Endodermal cell (in vitro differentiated cells): ENCODE measurements around the gene PDGFA. TPM values are rescaled to one million over a fixed set of nuclear protein-coding genes. Genes with fewer than 3 reads are reported as not detected.
"Not testable (repeated sequence)": the region's sequence is repeated elsewhere in the genome, so short reads cannot be mapped to it uniquely, and the experiment has no call there.

Source experiments
- DNase-seq: peaks from one replicate; pipeline ENCODE4 v3.0.0-alpha.2; 2017
- H3K27ac ChIP-seq: 2 replicates; pipeline ENCODE4 v1.5.1; 2013; ENCODE audit warnings: mild to moderate bottlenecking, low read depth, low read length, moderate library complexity
- H3K27me3 ChIP-seq: 2 replicates; pipeline ENCODE4 v1.6.1; 2013; ENCODE audit warnings: mild to moderate bottlenecking, low read length, moderate library complexity; ENCODE audit not compliant: insufficient read depth, control insufficient read depth, poor library complexity, severe bottlenecking
- H3K36me3 ChIP-seq: 2 replicates; pipeline ENCODE4 v1.7.0; 2013; ENCODE audit warnings: mild to moderate bottlenecking, low read length, moderate library complexity; ENCODE audit not compliant: control insufficient read depth, insufficient read depth
- H3K4me1 ChIP-seq: one replicate; pipeline ENCODE4 v1.7.0; 2013; ENCODE audit warnings: low read length; ENCODE audit not compliant: control insufficient read depth, insufficient read depth
- H3K4me3 ChIP-seq: 2 replicates; pipeline ENCODE4 v1.5.1; 2013; ENCODE audit warnings: mild to moderate bottlenecking, low read length, moderate library complexity
- H3K9ac ChIP-seq: 2 replicates; pipeline ENCODE4 v1.6.1; 2013; ENCODE audit warnings: mild to moderate bottlenecking, low read length, moderate library complexity; ENCODE audit not compliant: poor library complexity, severe bottlenecking; ENCODE audit errors: extremely low read depth
- H3K9me3 ChIP-seq: 2 replicates; pipeline ENCODE4 v1.6.1; 2013; ENCODE audit warnings: mild to moderate bottlenecking, low read length, moderate library complexity; ENCODE audit not compliant: control insufficient read depth
- H3K27ac Mint-ChIP-seq: 2 replicates; pipeline ENCODE4 v1.8.0; 2020; ENCODE audit warnings: mixed read lengths
- H3K27me3 Mint-ChIP-seq: 2 replicates; pipeline ENCODE4 v1.8.0; 2021; ENCODE audit warnings: mild to moderate bottlenecking, mixed read lengths; ENCODE audit not compliant: insufficient read depth
- H3K36me3 Mint-ChIP-seq: 2 replicates; pipeline ENCODE4 v1.8.0; 2020; ENCODE audit warnings: low read depth, mixed read lengths
- H3K4me1 Mint-ChIP-seq: 2 replicates; pipeline ENCODE4 v1.8.0; 2020; ENCODE audit warnings: mixed read lengths
- H3K4me3 Mint-ChIP-seq: 2 replicates; pipeline ENCODE4 v1.8.0; 2020; ENCODE audit warnings: mild to moderate bottlenecking, moderate library complexity, mixed read lengths
- H3K9me3 Mint-ChIP-seq: 2 replicates; pipeline ENCODE4 v1.8.0; 2020; ENCODE audit warnings: mild to moderate bottlenecking, mixed read lengths
- WGBS, 2 experiments: methylation state at CpG; one replicate each; pipeline versions ENCODE4 v1.1.5 to v1.1.7; 2013; ENCODE audit warnings: missing lambda C conversion rate in 2 of 2, mixed read lengths in 1 of 2; ENCODE audit not compliant: insufficient coverage in 1 of 2, insufficient read length in 1 of 2; 5-methylcytosine and 5-hydroxymethylcytosine counted together
- total RNA-seq, 2 donors: library from RNA; stranded (reverse); fragmentation: NEBNext Ultra II Directional in 1 of 2; extraction: Animal tissue kit (Norgen Biotek cat#: 25700) in 1 of 2; gene quantifications; 2 replicates in 1 of 2; 3 replicates in 1 of 2; pipeline ENCODE4 v1.2.1, GENCODE V29; 2021
- TF ChIP-seq, protein P1 (sequence below): fragments of 200-600 bp; sonication (generic); conservative IDR thresholded peaks from 2 replicates; pipeline ENCODE4 v1.5.0; 2021; ENCODE audit warnings: antibody characterized with exemption, mild to moderate bottlenecking

Gene PDGFA
- total RNA-seq, 2 donors from 2014 or later: 11.9 to 24.1 TPM

DNA sequence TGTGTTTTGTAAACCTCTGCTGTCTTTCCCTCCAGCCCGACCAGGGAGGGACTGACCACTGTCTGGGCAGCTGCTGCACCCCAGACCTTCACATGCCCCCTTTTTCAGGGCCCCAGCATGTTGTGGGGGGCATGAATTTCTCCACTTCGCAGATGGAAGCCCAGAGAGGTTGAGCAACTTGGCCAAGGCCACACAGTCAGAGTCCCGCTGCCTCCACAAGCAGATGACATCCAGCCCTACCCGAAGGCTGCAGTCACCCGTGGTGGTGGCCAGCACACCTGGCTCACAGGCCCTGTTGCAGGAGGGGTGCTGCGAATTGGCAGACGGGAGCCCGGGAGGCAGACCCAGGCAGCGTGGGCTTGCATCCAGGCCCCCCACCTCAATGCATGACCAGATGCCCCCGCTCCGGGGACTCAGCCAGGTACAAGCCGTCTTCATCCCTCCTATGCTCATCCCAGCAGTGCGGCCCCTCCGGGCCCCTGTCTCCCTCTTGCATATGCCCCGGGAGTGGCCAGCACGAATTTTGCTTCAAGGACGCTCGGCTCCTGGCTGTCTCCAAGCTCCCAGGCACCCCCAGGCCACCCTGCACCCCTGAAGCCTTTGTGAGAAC is 36.0 kb upstream of the PDGFA start:
- no peak overlapping the region for H3K4me3 ChIP-seq
- Mint-ChIP-seq H3K27me3 (no peaks in the 10 kb centered on the region), H3K9me3 (peaks cover 2% of the 10 kb centered on the region), H3K27ac (no peak overlapping the region), H3K4me1 (no peaks in the 10 kb centered on the region), H3K4me3 (no peak overlapping the region), H3K36me3 (peaks cover 1% of the 10 kb centered on the region)
- no peaks in the 10 kb centered on the region for H3K9me3 ChIP-seq
- no peak overlapping the region for H3K9ac ChIP-seq
- 91 to 98% methylated on average over 9 to 18 of the region's 18 CpGs for WGBS, 2 experiments
- TF ChIP-seq, protein P1, sequence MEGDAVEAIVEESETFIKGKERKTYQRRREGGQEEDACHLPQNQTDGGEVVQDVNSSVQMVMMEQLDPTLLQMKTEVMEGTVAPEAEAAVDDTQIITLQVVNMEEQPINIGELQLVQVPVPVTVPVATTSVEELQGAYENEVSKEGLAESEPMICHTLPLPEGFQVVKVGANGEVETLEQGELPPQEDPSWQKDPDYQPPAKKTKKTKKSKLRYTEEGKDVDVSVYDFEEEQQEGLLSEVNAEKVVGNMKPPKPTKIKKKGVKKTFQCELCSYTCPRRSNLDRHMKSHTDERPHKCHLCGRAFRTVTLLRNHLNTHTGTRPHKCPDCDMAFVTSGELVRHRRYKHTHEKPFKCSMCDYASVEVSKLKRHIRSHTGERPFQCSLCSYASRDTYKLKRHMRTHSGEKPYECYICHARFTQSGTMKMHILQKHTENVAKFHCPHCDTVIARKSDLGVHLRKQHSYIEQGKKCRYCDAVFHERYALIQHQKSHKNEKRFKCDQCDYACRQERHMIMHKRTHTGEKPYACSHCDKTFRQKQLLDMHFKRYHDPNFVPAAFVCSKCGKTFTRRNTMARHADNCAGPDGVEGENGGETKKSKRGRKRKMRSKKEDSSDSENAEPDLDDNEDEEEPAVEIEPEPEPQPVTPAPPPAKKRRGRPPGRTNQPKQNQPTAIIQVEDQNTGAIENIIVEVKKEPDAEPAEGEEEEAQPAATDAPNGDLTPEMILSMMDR: no peak
- no peak overlapping the region for H3K27ac ChIP-seq
- DNase-seq: no peak
- H3K27me3 ChIP-seq: no peaks in the 10 kb centered on the region
- H3K36me3 ChIP-seq: no peaks in the 10 kb centered on the region
- H3K4me1 ChIP-seq: no peaks in the 10 kb centered on the region

- Mint-ChIP-seq H3K9me3 (peaks cover 2% of the 10 kb centered on the region), H3K27ac (no peak overlapping the region), H3K27me3 (no peaks in the 10 kb centered on the region), H3K36me3 (peaks cover 6% of the 10 kb centered on the region), H3K4me1 (no peaks in the 10 kb centered on the region), H3K4me3 (no peak overlapping the region)
- H3K9me3 ChIP-seq: no peaks in the 10 kb centered on the region
- H3K27me3 ChIP-seq: no peaks in the 10 kb centered on the region
- H3K9ac ChIP-seq: no peak overlapping the region
- WGBS, 2 experiments: 93 to 97% methylated on average over 6 to 18 of the region's 18 CpGs
- no peak overlapping the region for H3K4me3 ChIP-seq
- no peaks in the 10 kb centered on the region for H3K4me1 ChIP-seq
- TF ChIP-seq, protein P1: no peak
- DNase-seq: no peak
- no peaks in the 10 kb centered on the region for H3K36me3 ChIP-seq
- no peak overlapping the region for H3K27ac ChIP-seq
Observed at GRCh38 chr7:553636-554111, 34.0 kb upstream of the PDGFA start.

DNA sequence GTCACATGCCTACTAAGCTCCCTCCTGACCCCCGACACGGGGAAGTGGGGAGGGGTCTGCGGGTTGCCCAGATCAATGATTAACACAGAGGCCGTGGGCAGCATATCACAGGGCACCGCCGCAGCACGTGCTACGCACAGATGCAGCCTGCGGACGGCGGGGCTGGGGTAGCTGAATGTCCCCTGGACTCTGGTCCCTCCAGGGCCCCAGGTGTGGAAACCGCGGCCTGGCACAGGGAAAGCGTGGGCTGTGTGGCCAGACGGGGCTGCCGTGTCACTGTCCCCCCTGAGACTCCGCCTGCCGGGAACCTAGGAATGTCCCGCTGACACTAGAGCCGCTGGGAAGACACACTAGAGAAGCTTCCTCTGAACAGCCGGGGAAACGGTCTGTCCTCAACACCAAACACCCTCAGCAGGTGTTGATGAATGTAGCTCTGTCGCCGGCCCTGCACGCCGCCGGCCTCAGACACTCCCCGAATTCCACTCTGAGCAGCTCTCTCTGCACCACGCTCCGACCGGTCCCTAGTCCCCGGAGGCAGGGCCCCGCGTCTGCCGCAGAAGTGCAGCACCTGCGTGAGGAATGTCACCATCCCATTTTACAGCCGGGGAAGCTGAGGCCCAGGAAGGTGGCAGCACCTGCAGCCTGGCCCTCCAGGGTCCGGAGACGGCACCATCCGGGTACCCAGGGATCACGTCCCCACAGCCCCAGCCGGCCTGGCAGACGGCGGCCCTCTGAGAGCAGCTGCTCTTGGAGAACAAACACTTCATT is 33.4 kb upstream of the PDGFA start:
- Histone ChIP-seq H3K27me3 (no peaks in the 10 kb centered on the region), H3K36me3 (no peaks in the 10 kb centered on the region), H3K9me3 (no peaks in the 10 kb centered on the region), H3K4me1 (no peaks in the 10 kb centered on the region), H3K9ac (no peak overlapping the region), H3K4me3 (no peak overlapping the region), H3K27ac (no peak overlapping the region)
- H3K36me3 Mint-ChIP-seq: peaks cover 6% of the 10 kb centered on the region
- no peaks in the 10 kb centered on the region for H3K27me3 Mint-ChIP-seq
- TF ChIP-seq, protein P1: no peak
- H3K9me3 Mint-ChIP-seq: peaks cover 2% of the 10 kb centered on the region
- no peak overlapping the region for H3K4me3 Mint-ChIP-seq
- 93% methylated on average over 33 to 44 of the region's 44 CpGs for WGBS, 2 experiments
- no peaks in the 10 kb centered on the region for H3K4me1 Mint-ChIP-seq
- no peak for DNase-seq
- H3K27ac Mint-ChIP-seq: no peak overlapping the region

GRCh38 chr7:552151-552867 is 32.7 kb upstream of the PDGFA start:
- H3K4me3 ChIP-seq, H3K27ac Mint-ChIP-seq, H3K9ac ChIP-seq, H3K4me1 Mint-ChIP-seq, H3K36me3 Mint-ChIP-seq, H3K27ac ChIP-seq, DNase-seq, H3K4me3 Mint-ChIP-seq, H3K36me3 ChIP-seq, H3K27me3 ChIP-seq, H3K4me1 ChIP-seq, H3K27me3 Mint-ChIP-seq, H3K9me3 ChIP-seq, H3K9me3 Mint-ChIP-seq: not testable (repeated sequence)
- 91 to 92% methylated on average over 9 to 31 of the region's 32 CpGs for WGBS, 2 experiments

DNA sequence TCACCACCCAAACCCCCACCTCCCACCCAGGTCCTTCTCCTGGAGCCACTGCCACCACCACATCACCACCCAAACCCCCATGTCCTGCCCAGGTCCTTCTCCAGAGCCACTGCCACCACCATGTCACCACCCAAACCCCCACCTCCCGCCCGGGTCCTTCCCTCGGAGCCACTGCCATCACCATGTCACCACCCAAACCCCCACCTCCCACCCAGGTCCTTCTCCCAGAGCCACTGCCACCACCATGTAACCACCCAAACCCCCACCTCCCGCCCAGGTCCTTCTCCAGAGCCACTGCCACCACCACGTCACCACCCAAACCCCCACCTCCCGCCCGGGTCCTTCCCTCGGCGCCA is 31.9 kb upstream of the PDGFA start:
- WGBS, 2 experiments: 93% methylated on average over 5 of the region's 9 CpGs; no CpG with 5 or more reads in 1 of the 2 experiments
- H3K36me3 Mint-ChIP-seq, H3K27ac ChIP-seq, H3K4me3 Mint-ChIP-seq, H3K27me3 ChIP-seq, H3K27me3 Mint-ChIP-seq, H3K9ac ChIP-seq, H3K9me3 ChIP-seq, H3K27ac Mint-ChIP-seq, DNase-seq, H3K4me1 ChIP-seq, H3K4me1 Mint-ChIP-seq, H3K9me3 Mint-ChIP-seq, H3K4me3 ChIP-seq, H3K36me3 ChIP-seq: not testable (repeated sequence)
